HG03060 (cell line): ENCODE measurements around the gene ZNF829.

Source experiments
- ATAC-seq: cut with Tn5 transposase; IDR thresholded peaks from one replicate; pipeline ENCODE4 v1.9.1; 2021; ENCODE audit warnings: low read depth, moderate number of reproducible peaks; ENCODE audit not compliant: unreplicated experiment

The ZNF829 gene

GRCh38 chr19:36915992-36916830 lies at the start of gene ZNF829, which contains the start of gene ZNF568:
Gene ZNF829 (minus strand): TSS chr19:36916291. CDS start chr19:36915167, 1,124 bp downstream.
Gene ZNF568 (plus strand): TSS chr19:36916332. CDS start chr19:36922771, 6,439 bp downstream.
- ATAC-seq, result no peak

GRCh38 chr19:36963280-36963679 lies 47.2 kb upstream of the ZNF829 start:
- ATAC-seq, result no peak

GRCh38 chr19:36962346-36962745 lies 46.3 kb upstream of the ZNF829 start:
- ATAC-seq, result no peak

- ATAC-seq, result no peak
Observed at GRCh38 chr19:36950335-36951119, 34.4 kb upstream of the ZNF829 start.

GRCh38 chr19:36939153-36939552 lies 23.1 kb upstream of the ZNF829 start:
- no peak for ATAC-seq

GRCh38 chr19:36931684-36932083 lies 15.6 kb upstream of the ZNF829 start:
- ATAC-seq, result no peak

GRCh38 chr19:36918090-36918489 lies 2.0 kb upstream of the ZNF829 start:
- no peak for ATAC-seq

GRCh38 chr19:36916991-36917390 lies 900 bp upstream of the ZNF829 start:
- ATAC-seq, result no peak

- ATAC-seq, result no peak
Observed at GRCh38 chr19:36898422-36898821, 17.7 kb downstream of the ZNF829 start.

- ATAC-seq, result no peak
Observed at GRCh38 chr19:36894849-36895383, 21.2 kb downstream of the ZNF829 start.

GRCh38 chr19:36891768-36892357 lies 24.2 kb downstream of the ZNF829 start:
- no peak for ATAC-seq

GRCh38 chr19:36876993-36877938 lies 38.8 kb downstream of the ZNF829 start:
- ATAC-seq, result no peak

GRCh38 chr19:36851898-36852297 lies 64.2 kb downstream of the ZNF829 start:
- no peak for ATAC-seq

- ATAC-seq, result peak; percentile 76
Observed at GRCh38 chr19:36850559-36851442, 65.3 kb downstream of the ZNF829 start, which contains the start of gene ZNF345. Gene ZNF345 (plus strand): TSS chr19:36850876. CDS start chr19:36876831, 25,955 bp downstream.

- peak; percentile 50 for ATAC-seq
Observed at GRCh38 chr19:36849701-36850558, 66.2 kb downstream of the ZNF829 start.

GRCh38 chr19:36847968-36848367 lies 68.1 kb downstream of the ZNF829 start:
- no peak for ATAC-seq

GRCh38 chr19:36838784-36839324 lies 77.2 kb downstream of the ZNF829 start:
- no peak for ATAC-seq
